ENCODE data around the gene OR7D4. TPM values are rescaled to one million over a fixed set of nuclear protein-coding genes. Genes with fewer than 3 reads are reported as not detected.

Gene OR7D4
- total RNA-seq, 4 donors from 2014 or later = not detected

GRCh38 chr19:9189535-9189934, 29.9 kb downstream of the OR7D4 start:
- no peaks in the 10 kb centered on the region for H3K4me1 ChIP-seq
- H3K4me3 ChIP-seq = no peak overlapping the region
- no peaks in the 10 kb centered on the region for H3K9me3 ChIP-seq
- no peaks in the 10 kb centered on the region for H3K36me3 ChIP-seq
- H3K27ac ChIP-seq = no peak overlapping the region
- intact Hi-C loops (cut with DNase I; ENCODE audit: low total_unique reads) = no loop called here
- no peaks in the 10 kb centered on the region for H3K27me3 ChIP-seq
- no peak for DNase-seq
- no peak for TF ChIP-seq CTCF (IDR thresholded peaks at IDR 0.05)
- TF ChIP-seq POLR2A (IDR thresholded peaks at IDR 0.05) = no peak

GRCh38 chr19:9187191-9187590, 32.2 kb downstream of the OR7D4 start:
- no peaks in the 10 kb centered on the region for H3K27me3 ChIP-seq
- no peak overlapping the region for H3K4me3 ChIP-seq
- H3K9me3 ChIP-seq = no peaks in the 10 kb centered on the region
- intact Hi-C loops (cut with DNase I; ENCODE audit: low total_unique reads) = no loop called here
- no peak for TF ChIP-seq CTCF (IDR thresholded peaks at IDR 0.05)
- TF ChIP-seq POLR2A (IDR thresholded peaks at IDR 0.05) = no peak
- DNase-seq = no peak
- no peaks in the 10 kb centered on the region for H3K4me1 ChIP-seq
- H3K27ac ChIP-seq = no peak overlapping the region
- H3K36me3 ChIP-seq = no peaks in the 10 kb centered on the region

- no peak for DNase-seq
- Histone ChIP-seq H3K27me3 (no peaks in the 10 kb centered on the region), H3K4me3 (no peak overlapping the region), H3K4me1 (no peaks in the 10 kb centered on the region), H3K36me3 (no peaks in the 10 kb centered on the region), H3K9me3 (no peaks in the 10 kb centered on the region), H3K27ac (no peak overlapping the region)
- intact Hi-C loops (cut with DNase I; ENCODE audit: low total_unique reads) = no loop called here
- TF ChIP-seq POLR2A (IDR thresholded peaks at IDR 0.05) (no peak), CTCF (IDR thresholded peaks at IDR 0.05) (no peak)
These were observed 36.4 kb downstream of the OR7D4 start for GRCh38 chr19:9183000-9183399.

GRCh38 chr19:9178901-9179300, 40.5 kb downstream of the OR7D4 start, which contains the start of gene OR7D2:
TSS of gene OR7D2 (plus strand) at chr19:9178979. CDS start at chr19:9185782, 6,803 bp downstream.
- H3K36me3 ChIP-seq = no peaks in the 10 kb centered on the region
- no peaks in the 10 kb centered on the region for H3K27me3 ChIP-seq
- H3K4me3 ChIP-seq = no peak within 1 kb of the TSS
- H3K9me3 ChIP-seq = no peaks in the 10 kb centered on the region
- intact Hi-C loops (cut with DNase I; ENCODE audit: low total_unique reads) = no loop called here
- TF ChIP-seq CTCF (IDR thresholded peaks at IDR 0.05) (no peak), POLR2A (IDR thresholded peaks at IDR 0.05) (no peak)
- no peak within 1 kb of the TSS for H3K27ac ChIP-seq
- H3K4me1 ChIP-seq = no peaks in the 10 kb centered on the region
- DNase-seq = no peak

GRCh38 chr19:9175326-9175725, 44.1 kb downstream of the OR7D4 start:
- H3K36me3 ChIP-seq = no peaks in the 10 kb centered on the region
- H3K27ac ChIP-seq = no peak overlapping the region
- H3K4me1 ChIP-seq = no peaks in the 10 kb centered on the region
- H3K4me3 ChIP-seq = no peak overlapping the region
- TF ChIP-seq CTCF (IDR thresholded peaks at IDR 0.05) (no peak), POLR2A (IDR thresholded peaks at IDR 0.05) (no peak)
- no peak for DNase-seq
- intact Hi-C loops (cut with DNase I; ENCODE audit: low total_unique reads) = no loop called here
- no peaks in the 10 kb centered on the region for H3K27me3 ChIP-seq
- H3K9me3 ChIP-seq = no peaks in the 10 kb centered on the region

All from uterus (tissue), 4 donors.